Right lobe of liver (tissue), 6 donors: ENCODE measurements around the gene STAT1. TPM values are rescaled to one million over a fixed set of nuclear protein-coding genes. Genes with fewer than 3 reads are reported as not detected.
A peak's percentile ranks its signal among the peaks of the same experiment; 100 is the strongest.

Experiments used
- ATAC-seq, 4 donors: fragments of 200-7000 bp; cut with Tn5 transposase; one replicate each; pipeline ENCODE4 v1.9.1; 2020; ENCODE audit warnings: mild to moderate bottlenecking in 4 of 4, moderate library complexity in 4 of 4
- DNase-seq, 3 donors: peaks; one replicate each; pipeline ENCODE4 v3.0.0-alpha.2; 2020
- H3K27ac ChIP-seq, 3 donors: fragments of 200-600 bp; one replicate each; pipeline ENCODE4 v1.8.0; 2022
- H3K27me3 ChIP-seq, 2 donors: fragments of 200-600 bp; one replicate each; pipeline ENCODE4 v1.8.0; 2022
- H3K36me3 ChIP-seq, 4 donors: fragments of 200-600 bp; sonication (generic) in 1 of 4; one replicate each; pipeline versions ENCODE4 v1.5.1 to v1.8.0; 2017 to 2022; ENCODE audit warnings: control low read depth in 1 of 4
- H3K4me1 ChIP-seq, 4 donors: fragments of 200-600 bp; sonication (generic) in 1 of 4; one replicate each; pipeline versions ENCODE4 v1.5.1 to v1.8.0; 2017 to 2022; ENCODE audit warnings: control low read depth in 1 of 4
- H3K4me3 ChIP-seq, 3 donors: fragments of 200-600 bp; one replicate each; pipeline ENCODE4 v1.8.0; 2022
- H3K9me3 ChIP-seq, 4 donors: fragments of 200-600 bp; sonication (generic) in 1 of 4; one replicate each; pipeline versions ENCODE4 v1.5.1 to v1.8.0; 2017 to 2022; ENCODE audit warnings: control low read depth in 1 of 4
- CTCF ChIP-seq, 4 donors: fragments of 200-600 bp in 3 of 4; fragments of 450-650 bp in 1 of 4; IDR thresholded peaks; one replicate each; pipeline versions ENCODE4 v1.5.1 to v1.8.0; 2016 to 2022; ENCODE audit warnings: antibody characterized with exemption in 4 of 4, mild to moderate bottlenecking in 2 of 4
- POLR2A ChIP-seq: fragments of 450-650 bp; IDR thresholded peaks from one replicate; pipeline ENCODE4 v1.6.1; 2017; ENCODE audit warnings: antibody characterized with exemption, mild to moderate bottlenecking
- WGBS: methylation state at CpG from one replicate; pipeline ENCODE4 v1.1.6; 2018; ENCODE audit warnings: low coverage, low lambda C conversion rate; ENCODE audit not compliant: insufficient coverage; ENCODE audit errors: missing lambda C conversion rate; 5-methylcytosine and 5-hydroxymethylcytosine counted together
- intact Hi-C, 2 donors: fragments of 100-400 bp; cut with DNase I; formaldehyde crosslinking; loops; one replicate each; pipeline versions ENCODE4 v1.11.2 to v1.14.1; 2022
- total RNA-seq, 6 experiments: library from RNA; depleted of rRNA in 2 of 6; stranded (reverse); fragments of >200 nt in 2 of 6; fragmentation: NEBNext Ultra II Directional in 3 of 6; extraction: Animal tissue kit (Norgen Biotek cat#: 25700) in 3 of 6; gene quantifications; one replicate each; pipeline versions ENCODE4 v1.1.0 to v1.2.4, GENCODE V29; 2016 to 2023
- donor health status: DM: no; HTN: yes; CAD: no.
- donor health status: DM: no; HTN: no; CAD: no.
- donor health status: DM: no; HTN: no; CAD: no.
- donor health status: DM: no; HTN: yes; CAD: no.
- donor health status: DM: no; HTN: yes; CAD: no.

Gene STAT1
- total RNA-seq, 6 experiments from 2014 or later: 28.9 to 72.3 (median 48.5) TPM

GRCh38 chr2:191014653-191015020 lies 666 bp upstream of the STAT1 start:
- DNase-seq (no peak), ATAC-seq (no peak)
- peak overlapping the region; percentile 88 to 94 (median 88) for H3K27ac ChIP-seq
- intact Hi-C loops: no loop called here
- no peaks in the 10 kb centered on the region for H3K27me3 ChIP-seq
- H3K36me3 ChIP-seq: peaks cover 0 to 4% (median 1%) of the 10 kb centered on the region in 4 donors
- peaks cover 0 to 15% (median 6%) of the 10 kb centered on the region in 4 donors for H3K4me1 ChIP-seq
- 38% methylated on average over 4 of the region's 4 CpGs for WGBS
- peak overlapping the region; percentile 74 to 86 (median 83) for H3K4me3 ChIP-seq
- H3K9me3 ChIP-seq: no peaks in the 10 kb centered on the region
- no peak for TF ChIP-seq POLR2A
- no peak for TF ChIP-seq CTCF (IDR thresholded peaks at IDR 0.05)

- Histone ChIP-seq H3K27ac (peak overlapping the region; percentile 88 to 94 (median 88)), H3K27me3 (no peaks in the 10 kb centered on the region), H3K4me3 (peak overlapping the region; percentile 74 to 86 (median 83)), H3K9me3 (no peaks in the 10 kb centered on the region), H3K4me1 (peaks cover 0 to 15% (median 6%) of the 10 kb centered on the region in 4 donors), H3K36me3 (peaks cover 0 to 14% (median 6%) of the 10 kb centered on the region in 4 donors)
- WGBS: 0% methylated on average over 4 of the region's 14 CpGs
- no peak for ATAC-seq
- intact Hi-C loops: no loop called here
- no peak for TF ChIP-seq CTCF (IDR thresholded peaks at IDR 0.05)
- no peak for TF ChIP-seq POLR2A
- no peak for DNase-seq
These were observed 364 bp downstream of the STAT1 start for GRCh38 chr2:191013682-191013931.

- Histone ChIP-seq H3K27ac (peak overlapping the region; percentile 88 to 94 (median 88)), H3K27me3 (no peaks in the 10 kb centered on the region), H3K4me3 (peak overlapping the region; percentile 74 to 86 (median 83)), H3K9me3 (no peaks in the 10 kb centered on the region), H3K4me1 (peaks cover 0 to 15% (median 6%) of the 10 kb centered on the region in 4 donors), H3K36me3 (peaks cover 0 to 20% (median 8%) of the 10 kb centered on the region in 4 donors)
- intact Hi-C loops: no loop called here
- no peak for DNase-seq
- WGBS: 18% methylated on average over 14 of the region's 14 CpGs
- ATAC-seq: peak; percentile 4 to 24 (median 16)
- TF ChIP-seq POLR2A (no peak), CTCF (IDR thresholded peaks at IDR 0.05) (no peak)
These were observed 908 bp downstream of the STAT1 start for GRCh38 chr2:191012845-191013681.

- no peaks in the 10 kb centered on the region for H3K27me3 ChIP-seq
- peak overlapping the region in 1 of 3 donors; percentile 86 for H3K4me3 ChIP-seq
- peaks cover 0 to 15% (median 6%) of the 10 kb centered on the region in 4 donors for H3K4me1 ChIP-seq
- H3K36me3 ChIP-seq: peaks cover 0 to 27% (median 11%) of the 10 kb centered on the region in 4 donors
- peak overlapping the region in 1 of 3 donors; percentile 5 for H3K27ac ChIP-seq
- H3K9me3 ChIP-seq: no peaks in the 10 kb centered on the region
- no peak for ATAC-seq
- DNase-seq: no peak
- intact Hi-C loops: no loop called here
- 96% methylated on average over 3 of the region's 3 CpGs for WGBS
- TF ChIP-seq CTCF (IDR thresholded peaks at IDR 0.05): no peak
- no peak for TF ChIP-seq POLR2A
These were observed 1.6 kb downstream of the STAT1 start for GRCh38 chr2:191012346-191012745.
